AG04450 (cell line): Measurements from ENCODE around the gene UMODL1. TPM values are rescaled to one million over a fixed set of nuclear protein-coding genes. Genes with fewer than 3 reads are reported as not detected.

Experiments
- CTCF ChIA-PET: fragments of 300-600, 350-600 bp; formaldehyde crosslinking; extraction: SDS; loops from one replicate; lab custom pipeline; 2022; ENCODE audit warnings: antibody characterized with exemption, inconsistent platforms; lab: Charles Lee
- POLR2A ChIA-PET: fragments of 350-600 bp; formaldehyde crosslinking; extraction: SDS; loops from one replicate; lab custom pipeline; 2021; ENCODE audit warnings: antibody characterized with exemption, inconsistent platforms; lab: Yijun Ruan, JAX
- DNase-seq: peaks from one replicate; pipeline ENCODE4 v3.0.0-alpha.2; 2011; ENCODE audit warnings: low read depth, low spot score
- H3K27ac ChIP-seq: one replicate; pipeline ENCODE4 v1.5.1; 2012; ENCODE audit warnings: low read depth, low read length, control low read depth
- H3K27me3 ChIP-seq: one replicate; pipeline ENCODE4 v1.6.0; 2012; ENCODE audit warnings: low read length; ENCODE audit not compliant: control insufficient read depth, insufficient read depth
- H3K4me3 ChIP-seq: 2 replicates; pipeline ENCODE4 v1.5.1; 2011; ENCODE audit warnings: mild to moderate bottlenecking, low read depth, low read length, control low read depth
- H3K9me3 ChIP-seq: 2 replicates; pipeline ENCODE4 v1.5.1; 2012; ENCODE audit warnings: low read length; ENCODE audit not compliant: control insufficient read depth, insufficient read depth
- CTCF ChIP-seq: IDR thresholded peaks from 2 replicates; pipeline ENCODE4 v1.5.1; 2011; ENCODE audit warnings: low read depth, low read length, control low read depth, inconsistent platforms
- polyA plus RNA-seq: library from polyadenylated mRNA; depleted of rRNA; stranded (reverse); fragments of >200 nt; gene quantifications from 2 replicates; pipeline ENCODE4 v1.2.3, GENCODE V29; 2011

Gene UMODL1
- polyA plus RNA-seq, 1 experiment = 0.09 TPM

- no peaks in the 10 kb centered on the region for H3K27me3 ChIP-seq
- H3K27ac ChIP-seq = no peak overlapping the region
- DNase-seq = no peak
- CTCF ChIA-PET = interaction anchor here (1.9 to 4.6 kb wide), 2 partner anchors 22 to 279 kb away, joined by 5 to 25 read pairs; no protein-coding TSS in a partner anchor
- TF ChIP-seq CTCF = no peak
- H3K9me3 ChIP-seq = peaks cover 7% of the 10 kb centered on the region
- no peak overlapping the region for H3K4me3 ChIP-seq
- POLR2A ChIA-PET = no interaction called here
Measured at GRCh38 chr21:42095581-42095980, 24.5 kb downstream of the UMODL1 start.

GRCh38 chr21:42096566-42096965, 25.4 kb downstream of the UMODL1 start:
- Histone ChIP-seq H3K4me3 (no peak overlapping the region), H3K9me3 (peaks cover 7% of the 10 kb centered on the region), H3K27ac (peak overlapping the region; percentile 11), H3K27me3 (no peaks in the 10 kb centered on the region)
- CTCF ChIA-PET = interaction anchor here (1.3 to 4.6 kb wide), 4 partner anchors 12 to 484 kb away, joined by 3 to 25 read pairs (median 6); no protein-coding TSS in a partner anchor
- no peak for DNase-seq
- POLR2A ChIA-PET = interaction anchor here (1.6 kb wide), 1 partner anchor 14 kb away, joined by 4 read pairs; no protein-coding TSS in a partner anchor
- TF ChIP-seq CTCF = no peak

- Histone ChIP-seq H3K4me3 (no peak overlapping the region), H3K9me3 (peaks cover 7% of the 10 kb centered on the region), H3K27ac (peak overlapping the region; percentile 99), H3K27me3 (no peaks in the 10 kb centered on the region)
- no peak for DNase-seq
- POLR2A ChIA-PET = interaction anchor here (1.0 to 1.6 kb wide), 5 partner anchors 15 to 220 kb away, joined by 4 to 7 read pairs (median 6); partner anchors contain the start of gene ZBTB21
- CTCF ChIA-PET = interaction anchor here (1.3 to 4.6 kb wide), 3 partner anchors 11 to 485 kb away, joined by 3 to 25 read pairs (median 6); no protein-coding TSS in a partner anchor
- TF ChIP-seq CTCF = no peak
Measured at GRCh38 chr21:42097274-42097673, 26.2 kb downstream of the UMODL1 start.

GRCh38 chr21:42097860-42098454, 26.8 kb downstream of the UMODL1 start:
- ChIA-PET CTCF (interaction anchor here (0.7 to 4.6 kb wide), 4 partner anchors 10 to 485 kb away, joined by 3 to 25 read pairs (median 5); no protein-coding TSS in a partner anchor), POLR2A (interaction anchor here (1.0 to 1.6 kb wide), 5 partner anchors 15 to 220 kb away, joined by 4 to 7 read pairs (median 6); partner anchors contain the start of gene ZBTB21)
- Histone ChIP-seq H3K27me3 (no peaks in the 10 kb centered on the region), H3K4me3 (no peak overlapping the region), H3K27ac (peak overlapping the region; percentile 99), H3K9me3 (peaks cover 7% of the 10 kb centered on the region)
- DNase-seq = peak; percentile 96
- no peak for TF ChIP-seq CTCF

- CTCF ChIA-PET = interaction anchor here (0.6 to 4.6 kb wide), 2 partner anchors 9 to 19 kb away, joined by 4 to 25 read pairs; no protein-coding TSS in a partner anchor
- peaks cover 2% of the 10 kb centered on the region for H3K27me3 ChIP-seq
- H3K4me3 ChIP-seq = no peak overlapping the region
- POLR2A ChIA-PET = no interaction called here
- TF ChIP-seq CTCF = no peak
- peaks cover 7% of the 10 kb centered on the region for H3K9me3 ChIP-seq
- no peak for DNase-seq
- H3K27ac ChIP-seq = no peak overlapping the region
Measured at GRCh38 chr21:42098957-42099505, 27.9 kb downstream of the UMODL1 start.
